Panc1 (cell line): Measurements from ENCODE around the gene CEBPZOS. TPM values are rescaled to one million over a fixed set of nuclear protein-coding genes. Genes with fewer than 3 reads are reported as not detected.

ENCODE experiments used
- ATAC-seq: fragments of 200-7000 bp; cut with Tn5 transposase; 2 replicates; pipeline ENCODE4 v1.9.1; 2020; ENCODE audit warnings: mild to moderate bottlenecking, moderate library complexity
- BruUV-seq: library from RNA; stranded (reverse); fragments of 400-500 nt; replicated peaks from 2 replicates; lab custom pipeline; 2021; lab: Mats Ljungman, UMichigan
- CTCF ChIA-PET: fragments of 300-600 bp; sonication (Branson Sonifier 250); formaldehyde crosslinking; loops from one replicate; lab custom pipeline; 2022; ENCODE audit warnings: antibody characterized with exemption; lab: Charles Lee
- POLR2A ChIA-PET: fragments of 300-600 bp; sonication (Branson Sonifier 250); formaldehyde crosslinking; loops from one replicate; lab custom pipeline; 2022; ENCODE audit warnings: antibody characterized with exemption; lab: Charles Lee
- DNase-seq: peaks from one replicate; pipeline ENCODE4 v3.0.0-alpha.2; 2010; ENCODE audit warnings: low read depth, low spot score
- H3K27ac ChIP-seq: 2 replicates; pipeline ENCODE4 v1.5.1; 2011; ENCODE audit warnings: mild to moderate bottlenecking, low read length, inconsistent platforms
- H3K27me3 ChIP-seq: fragments of 200-500 bp; sonication (Bioruptor generic); 2 replicates; pipeline ENCODE4 v1.6.0; 2014; ENCODE audit warnings: low read length, inconsistent platforms; ENCODE audit not compliant: control insufficient read depth, insufficient read depth
- H3K36me3 ChIP-seq: fragments of 200-500 bp; sonication (Bioruptor generic); 2 replicates; pipeline ENCODE4 v1.5.1; 2014; ENCODE audit warnings: inconsistent platforms, mild to moderate bottlenecking, low read length, moderate library complexity; ENCODE audit not compliant: control insufficient read depth, insufficient read depth
- H3K4me1 ChIP-seq: 2 replicates; pipeline ENCODE4 v1.5.1; 2011; ENCODE audit warnings: inconsistent platforms, mild to moderate bottlenecking, low read length, moderate library complexity; ENCODE audit not compliant: control insufficient read depth, insufficient read depth
- H3K4me3 ChIP-seq, 2 experiments: 2 replicates each; pipeline ENCODE4 v1.5.1; 2011 to 2012; ENCODE audit warnings: low read depth in 2 of 2, low read length in 2 of 2, mild to moderate bottlenecking in 2 of 2, inconsistent platforms in 1 of 2, moderate library complexity in 1 of 2
- H3K9me3 ChIP-seq: fragments of 200-500 bp; sonication (Bioruptor generic); 2 replicates; pipeline ENCODE4 v1.5.1; 2014; ENCODE audit warnings: low read depth, mild to moderate bottlenecking, inconsistent platforms, low read length, moderate library complexity; ENCODE audit not compliant: control insufficient read depth, insufficient read depth
- CTCF ChIP-seq: fragments of 450-650 bp; IDR thresholded peaks from 2 replicates; pipeline ENCODE4 v1.5.1; 2017; ENCODE audit warnings: mild to moderate bottlenecking
- POLR2AphosphoS5 ChIP-seq: IDR thresholded peaks from 2 replicates; pipeline ENCODE4 v1.6.1; 2012; ENCODE audit warnings: mild to moderate bottlenecking, low read depth, low read length, moderate library complexity
- REST ChIP-seq, 2 experiments: IDR thresholded peaks; 2 replicates each; pipeline ENCODE4 v1.6.1; 2011 to 2012; ENCODE audit warnings: low read depth in 2 of 2, control low read depth in 1 of 2, low read length in 1 of 2, mild to moderate bottlenecking in 1 of 2, moderate library complexity in 1 of 2; ENCODE audit not compliant: insufficient read depth in 1 of 2
- SIN3A ChIP-seq: IDR thresholded peaks from 2 replicates; pipeline ENCODE4 v1.6.1; 2012; ENCODE audit warnings: low read depth, mild to moderate bottlenecking, low read length, moderate library complexity, borderline replicate concordance; ENCODE audit not compliant: insufficient read depth
- TCF7L2 ChIP-seq: IDR thresholded peaks from 2 replicates; pipeline ENCODE4 v1.6.1; 2011; ENCODE audit warnings: mild to moderate bottlenecking, low read depth, low read length, inconsistent platforms
- in situ Hi-C: cut with HindIII; loops from 2 replicates; pipeline ENCODE4 v1.10.0; 2016; ENCODE audit warnings: low sequenced_read_pairs, low pct_unique_long_range_greater_than_20kb
- intact Hi-C: fragments of 100-400 bp; cut with micrococcal nuclease; formaldehyde crosslinking; loops from one replicate; pipeline ENCODE4 v1.10.0; 2022; ENCODE audit not compliant: unreplicated experiment
- total RNA-seq: library from RNA; stranded (reverse); gene quantifications from one replicate; pipeline ENCODE4 v1.2.1, GENCODE V29; 2021; ENCODE audit not compliant: unreplicated experiment

CEBPZOS gene
- total RNA-seq, 1 experiment from 2014 or later: 49.3 TPM

GRCh38 chr2:37244755-37245154 is 48.5 kb downstream of the CEBPZOS start:
- ATAC-seq (no peak), DNase-seq (no peak)
- peaks cover 47% of the 10 kb centered on the region for H3K36me3 ChIP-seq
- no peak overlapping the region for H3K27ac ChIP-seq
- H3K4me1 ChIP-seq: no peaks in the 10 kb centered on the region
- no peaks in the 10 kb centered on the region for H3K27me3 ChIP-seq
- ChIA-PET POLR2A (no interaction called here), CTCF (no interaction called here)
- in situ Hi-C loops (no loop called here), intact Hi-C loops (no loop called here)
- no TSS peak for BruUV-seq
- H3K9me3 ChIP-seq: no peaks in the 10 kb centered on the region
- no peak for TF ChIP-seq REST (IDR thresholded peaks at IDR 0.05; ENCODE audit: insufficient read depth in 1 of 2, low read depth in 2 of 2, low read length in 1 of 2)
- TF ChIP-seq SIN3A: no peak
- TF ChIP-seq CTCF: no peak
- TF ChIP-seq POLR2AphosphoS5: no peak
- TF ChIP-seq TCF7L2: no peak
- H3K4me3 ChIP-seq: no peak overlapping the region

GRCh38 chr2:37246205-37246604 is 49.9 kb downstream of the CEBPZOS start:
- ATAC-seq (no peak), DNase-seq (no peak)
- CTCF ChIA-PET: no interaction called here
- Histone ChIP-seq H3K9me3 (no peaks in the 10 kb centered on the region), H3K4me3 (no peak overlapping the region), H3K36me3 (peaks cover 47% of the 10 kb centered on the region), H3K4me1 (no peaks in the 10 kb centered on the region), H3K27me3 (no peaks in the 10 kb centered on the region), H3K27ac (no peak overlapping the region)
- POLR2A ChIA-PET: no interaction called here
- no TSS peak for BruUV-seq
- TF ChIP-seq REST (IDR thresholded peaks at IDR 0.05; ENCODE audit: insufficient read depth in 1 of 2, low read depth in 2 of 2, low read length in 1 of 2) (no peak), POLR2AphosphoS5 (no peak), SIN3A (no peak), CTCF (no peak), TCF7L2 (no peak)
- intact Hi-C loops: no loop called here
- in situ Hi-C loops: no loop called here
